Activated naive CD4-positive, alpha-beta T cell treated with Interleukin-2 at 50 U/mL for 16 hours (primary cell): ENCODE data around the gene NLGN2.
A peak's percentile ranks its signal among the peaks of the same experiment; 100 is the strongest.

Experiments used
- DNase-seq: peaks from one replicate; pipeline ENCODE4 v3.0.0-alpha.2; 2020

Gene NLGN2

GRCh38 chr17:7415784-7416183, 8.1 kb downstream of the NLGN2 start:
- no peak for DNase-seq

- DNase-seq, result no peak
Measured at GRCh38 chr17:7416323-7416722, 8.7 kb downstream of the NLGN2 start.

- DNase-seq, result no peak
Measured at GRCh38 chr17:7417056-7417655, 9.5 kb downstream of the NLGN2 start.

- DNase-seq, result no peak
Measured at GRCh38 chr17:7418472-7419152, 11.0 kb downstream of the NLGN2 start.

GRCh38 chr17:7419819-7420610, 12.4 kb downstream of the NLGN2 start, which contains the start of gene SPEM1:
TSS of gene SPEM1 (plus strand) at chr17:7420324. CDS start at chr17:7420385, 61 bp downstream.
- no peak for DNase-seq

GRCh38 chr17:7421186-7421585, 13.5 kb downstream of the NLGN2 start:
- no peak for DNase-seq

- DNase-seq, result no peak
Measured at GRCh38 chr17:7423679-7424078, 16.0 kb downstream of the NLGN2 start.

DNA sequence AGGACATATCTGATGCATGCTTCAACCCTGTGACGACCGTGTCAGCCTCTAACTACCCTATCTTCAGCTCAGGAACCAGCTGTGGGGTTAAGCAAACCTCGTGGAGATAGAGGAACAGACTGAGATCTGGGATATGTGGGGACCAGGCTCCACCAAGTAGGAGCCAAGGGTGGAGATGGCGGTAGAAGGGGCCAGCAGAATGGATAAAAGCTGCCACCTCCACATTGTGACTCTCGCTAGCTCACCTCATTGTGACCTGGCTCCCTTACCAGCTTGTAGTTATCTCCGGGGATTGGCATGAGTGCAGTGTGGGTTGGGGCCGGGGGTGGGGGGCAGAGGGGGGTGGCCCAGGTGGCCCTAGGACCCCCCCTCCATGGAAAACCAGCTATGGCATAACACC, 17.7 kb downstream of the NLGN2 start, which contains the start of gene SPEM2:
SPEM2 (plus strand) TSS at position 301 of the 400 bp plus-strand sequence; CDS start at position 374, 73 bp downstream.
- no peak for DNase-seq

DNA sequence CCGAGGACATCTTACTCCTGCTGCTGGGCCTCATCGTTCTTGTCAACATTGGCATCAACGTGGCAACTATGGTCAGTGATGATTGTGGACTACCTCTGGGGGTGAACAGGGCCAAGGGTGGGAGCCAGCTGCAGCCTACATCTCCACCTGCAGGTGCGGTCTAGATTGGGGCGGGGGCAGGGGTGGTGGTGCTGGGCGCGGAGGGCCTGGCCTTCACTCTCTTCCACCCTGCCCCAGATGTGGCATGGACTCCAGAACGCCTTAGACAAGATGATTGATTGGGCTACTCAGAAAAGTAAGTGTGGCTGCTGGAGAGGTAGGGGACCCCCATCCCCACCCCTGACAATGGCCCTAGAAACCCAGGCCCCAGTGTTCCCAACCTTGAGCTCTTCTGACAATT, 18.1 kb downstream of the NLGN2 start:
- no peak for DNase-seq

DNA sequence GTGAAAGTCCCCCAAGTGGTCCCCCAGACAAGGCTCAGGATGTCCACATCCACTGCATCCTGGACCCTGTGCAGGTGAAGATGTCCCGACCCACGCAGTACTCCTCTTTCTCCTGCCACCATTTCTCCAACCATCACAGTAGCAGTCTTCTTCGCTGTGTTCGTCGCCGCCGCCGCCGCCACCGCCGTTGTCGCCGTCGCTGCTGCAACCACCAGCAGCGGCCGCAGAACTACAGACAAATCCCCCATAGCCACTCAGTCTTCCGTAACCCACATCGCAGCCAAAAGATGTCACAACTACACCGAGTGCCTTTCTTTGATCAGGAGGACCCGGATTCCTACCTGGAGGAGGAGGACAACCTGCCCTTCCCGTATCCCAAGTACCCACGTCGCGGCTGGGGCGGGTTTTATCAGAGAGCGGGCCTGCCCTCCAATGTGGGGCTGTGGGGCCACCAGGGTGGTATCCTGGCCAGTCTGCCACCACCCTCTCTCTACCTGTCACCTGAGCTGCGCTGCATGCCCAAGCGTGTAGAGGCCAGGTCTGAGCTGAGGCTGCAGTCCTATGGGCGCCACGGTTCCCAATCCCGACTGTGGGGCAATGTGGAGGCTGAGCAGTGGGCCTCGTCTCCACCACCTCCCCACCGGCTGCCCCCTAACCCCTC, 18.7 kb downstream of the NLGN2 start:
- no peak for DNase-seq

- no peak for DNase-seq
Measured at GRCh38 chr17:7426896-7427489, 19.3 kb downstream of the NLGN2 start.

DNA sequence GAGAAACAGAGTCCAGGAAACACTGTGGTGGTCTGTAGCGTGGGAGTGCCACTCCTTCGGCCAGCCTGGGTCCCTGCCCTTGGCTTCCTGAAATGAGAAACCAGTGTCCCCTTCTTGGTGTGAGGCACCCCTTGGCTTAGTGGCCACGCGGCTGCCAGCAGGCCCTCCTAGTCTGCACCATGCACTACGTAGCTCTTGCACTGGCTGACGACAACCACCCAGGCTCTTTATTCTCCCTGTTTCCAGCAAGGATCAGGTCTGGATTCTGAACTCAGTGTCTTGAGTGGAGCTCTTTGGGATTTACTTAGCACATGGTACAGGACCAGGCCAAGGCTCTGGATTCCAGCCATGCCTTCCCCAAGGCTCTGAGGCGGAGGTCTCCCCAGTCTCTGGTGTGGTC, 19.9 kb downstream of the NLGN2 start:
- DNase-seq, result no peak

DNA sequence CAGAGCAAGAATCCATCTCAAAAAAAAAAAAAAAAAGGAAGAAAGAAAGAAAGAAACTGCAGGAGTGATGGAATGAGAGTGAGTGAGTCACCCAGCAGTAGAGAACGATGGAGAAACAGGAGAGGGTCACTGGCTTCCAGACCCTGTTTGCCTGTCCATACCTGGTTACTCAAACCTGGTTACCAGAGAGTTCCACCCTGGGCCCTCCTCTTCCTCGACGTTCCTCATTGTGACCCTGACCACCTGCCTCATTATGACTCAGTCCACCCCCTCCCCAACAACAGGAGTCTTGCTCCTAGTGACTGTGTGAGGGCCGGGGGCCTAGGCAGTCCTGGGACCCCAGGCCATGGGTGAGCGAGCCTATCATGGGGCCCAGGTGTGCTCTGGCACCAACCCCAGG, 20.9 kb downstream of the NLGN2 start, which contains the start of gene SPEM3:
SPEM3 (plus strand) TSS at position 301 of the 400 bp plus-strand sequence; CDS start at position 347, 46 bp downstream.
- no peak for DNase-seq

DNA sequence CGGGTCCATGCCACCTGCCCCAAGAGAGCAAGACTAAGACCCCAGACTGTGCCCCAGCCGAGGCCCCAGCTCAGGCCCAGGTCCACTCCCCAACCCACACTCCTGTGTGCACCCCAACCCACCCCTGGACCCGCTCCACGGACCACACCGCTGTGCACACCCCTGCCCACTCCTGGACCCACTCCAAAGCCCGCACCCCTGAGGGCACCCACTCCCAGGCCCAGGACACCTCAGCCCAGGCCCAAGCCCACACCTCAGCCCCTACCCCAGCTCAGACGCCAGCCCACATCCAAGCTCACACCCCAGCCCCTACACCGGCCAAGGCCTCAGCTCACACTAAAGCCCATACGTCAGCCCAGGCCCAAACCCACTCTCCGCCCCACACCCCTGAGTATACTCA, 22.1 kb downstream of the NLGN2 start:
- no peak for DNase-seq

DNA sequence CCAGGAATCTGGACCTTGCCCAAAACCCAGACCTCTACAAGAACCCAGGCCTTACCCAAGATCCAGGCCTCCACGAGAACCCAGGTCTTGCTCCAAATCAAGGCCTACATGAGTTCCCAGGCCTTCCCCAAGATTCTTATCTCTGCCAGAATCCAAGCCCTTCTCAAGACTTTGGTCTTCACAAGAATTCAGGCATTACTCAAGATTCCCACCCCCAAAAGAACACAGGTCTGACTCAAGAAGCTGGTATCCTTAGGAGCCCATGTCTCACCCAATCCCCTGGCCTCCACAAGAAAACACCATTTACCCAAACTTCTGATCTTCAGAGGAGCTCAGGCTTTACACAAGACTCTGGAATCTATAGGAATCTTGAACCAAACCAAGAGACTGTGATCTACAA, 23.6 kb downstream of the NLGN2 start:
- no peak for DNase-seq

DNA sequence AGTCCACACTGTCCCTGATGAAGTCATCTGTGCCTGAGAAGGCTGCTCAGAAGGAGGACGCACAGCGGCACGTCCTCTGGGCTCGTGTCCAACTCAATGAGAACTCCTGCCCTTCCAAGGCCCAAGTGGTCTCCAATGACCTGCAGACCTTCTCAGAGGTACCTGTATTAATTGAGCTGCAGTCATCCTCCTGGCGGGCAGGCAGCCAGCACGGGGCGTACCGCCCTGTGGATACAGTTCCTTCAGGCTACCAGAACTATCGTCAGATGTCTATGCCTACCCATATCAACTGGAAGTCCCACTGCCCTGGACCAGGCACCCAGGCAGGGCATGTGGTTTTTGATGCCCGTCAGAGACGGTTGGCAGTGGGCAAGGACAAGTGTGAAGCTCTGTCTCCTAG, 24.7 kb downstream of the NLGN2 start:
- DNase-seq, result no peak

DNA sequence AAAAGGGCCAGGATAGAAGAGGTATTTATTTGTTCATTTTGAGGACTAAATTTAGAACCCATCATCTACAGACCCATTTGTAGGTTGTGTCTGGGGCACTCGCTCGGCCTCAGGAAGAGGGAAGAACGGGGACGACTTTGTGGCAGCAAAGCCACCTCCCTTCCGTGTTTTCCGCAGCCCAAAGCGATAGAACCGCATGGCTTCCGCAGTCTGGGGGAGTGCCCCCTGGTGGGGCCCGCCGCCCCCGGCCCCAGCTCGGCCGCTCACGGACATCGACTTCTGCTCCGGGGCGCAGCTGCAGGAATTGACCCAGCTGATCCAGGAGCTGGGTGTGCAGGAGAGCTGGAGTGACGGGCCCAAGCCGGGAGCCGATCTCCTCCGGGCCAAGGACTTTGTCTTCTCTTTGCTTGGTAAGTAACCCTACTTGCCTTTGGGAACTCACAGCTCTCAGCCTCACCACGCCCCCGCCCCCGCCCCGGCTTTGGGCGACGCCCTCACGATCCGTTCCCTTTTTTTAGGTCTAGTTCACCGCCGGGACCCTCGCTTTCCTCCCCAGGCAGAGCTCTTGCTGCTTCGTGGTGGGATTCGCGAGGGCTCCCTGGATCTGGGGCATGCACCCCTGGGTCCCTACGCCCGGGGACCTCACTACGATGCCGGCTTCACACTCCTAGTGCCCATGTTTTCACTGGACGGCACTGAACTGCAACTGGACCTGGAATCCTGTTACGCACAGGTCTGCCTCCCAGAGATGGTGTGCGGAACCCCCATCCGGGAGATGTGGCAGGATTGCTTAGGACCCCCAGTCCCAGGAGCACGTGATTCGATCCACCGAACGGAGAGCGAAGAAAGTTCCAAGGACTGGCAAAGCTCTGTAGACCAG, 28.3 kb downstream of the NLGN2 start:
- peak; percentile 62 for DNase-seq

- peak; percentile 82 for DNase-seq
Measured at GRCh38 chr17:7436556-7437368, 29.1 kb downstream of the NLGN2 start.

DNA sequence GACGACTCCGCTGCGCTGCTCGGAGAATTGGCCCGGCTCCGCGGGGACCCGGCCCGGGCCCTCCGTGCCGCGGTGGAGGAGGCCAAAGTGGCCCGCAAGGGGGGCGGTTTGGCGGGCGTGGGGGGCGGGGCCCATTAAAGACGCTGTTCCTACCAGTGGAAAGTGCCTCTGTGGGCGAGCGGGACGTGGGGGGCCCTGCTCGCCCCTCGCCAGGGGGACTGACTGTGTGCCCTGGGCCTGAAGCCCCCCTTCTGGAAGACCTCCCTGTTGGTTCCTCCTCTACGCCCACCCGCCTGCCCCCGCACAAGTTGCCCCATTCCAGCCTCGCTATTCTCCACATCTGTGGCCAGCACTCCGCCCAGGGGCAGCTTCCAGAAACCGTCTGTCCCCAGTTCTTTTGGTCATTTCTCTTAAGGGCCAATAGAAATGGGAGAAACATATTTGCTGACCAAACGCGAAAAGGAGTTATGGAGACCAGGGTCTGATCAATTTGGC, 29.8 kb downstream of the NLGN2 start:
- DNase-seq, result no peak

GRCh38 chr17:7437950-7438614, 30.4 kb downstream of the NLGN2 start:
- DNase-seq, result peak; percentile 58
